ENCODE data around the gene DEFB128.

The DEFB128 gene

DNA sequence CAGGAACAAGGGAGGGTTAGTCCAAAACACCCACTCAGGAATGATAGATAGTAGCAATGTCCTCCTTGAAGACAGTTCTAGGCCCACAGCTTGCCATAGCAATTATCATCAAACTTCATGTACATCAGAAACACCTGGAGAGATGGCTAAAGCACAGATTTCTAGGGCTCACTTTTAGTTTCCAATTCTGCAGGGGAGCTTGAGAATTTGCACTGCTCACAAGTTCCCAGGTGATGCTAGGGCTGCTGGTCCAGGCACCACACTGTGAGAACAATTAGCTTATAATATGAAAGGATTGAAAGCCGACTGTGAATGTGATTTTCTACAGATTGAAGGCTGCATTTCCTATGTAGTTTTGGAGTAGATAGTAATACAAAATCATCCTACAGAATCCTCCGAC lies 43.6 kb downstream of the DEFB128 start:
- no peak for DNase-seq

DNA sequence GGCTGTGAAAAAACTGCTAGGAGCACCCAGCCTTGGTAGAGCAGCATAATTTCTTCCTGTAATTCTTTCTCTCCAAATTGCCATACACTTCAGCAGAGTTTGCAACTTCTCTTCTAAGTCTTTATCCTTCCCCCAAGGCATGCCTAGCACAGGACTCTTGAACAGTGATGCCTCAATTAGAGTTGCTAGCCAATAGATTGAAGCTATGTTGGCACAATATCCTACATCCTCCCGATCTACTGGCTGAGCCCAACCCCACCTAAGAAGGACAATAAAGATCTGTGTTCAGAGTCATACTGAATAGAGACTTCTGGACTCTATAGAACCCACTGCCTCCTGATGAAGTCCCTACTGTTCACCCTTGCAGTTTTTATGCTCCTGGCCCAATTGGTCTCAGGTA lies 47.2 kb downstream of the DEFB128 start, which contains the start of gene DEFB126:
DEFB126 (plus strand) TSS at position 301 of the 400 bp plus-strand sequence; CDS start at position 340, 39 bp downstream.
- no peak for DNase-seq
